Measurements from ENCODE around the gene TAP1.

GRCh38 chr6:32883789-32884188 lies 30.3 kb upstream of the TAP1 start:
- TF ChIP-seq, protein P1, sequence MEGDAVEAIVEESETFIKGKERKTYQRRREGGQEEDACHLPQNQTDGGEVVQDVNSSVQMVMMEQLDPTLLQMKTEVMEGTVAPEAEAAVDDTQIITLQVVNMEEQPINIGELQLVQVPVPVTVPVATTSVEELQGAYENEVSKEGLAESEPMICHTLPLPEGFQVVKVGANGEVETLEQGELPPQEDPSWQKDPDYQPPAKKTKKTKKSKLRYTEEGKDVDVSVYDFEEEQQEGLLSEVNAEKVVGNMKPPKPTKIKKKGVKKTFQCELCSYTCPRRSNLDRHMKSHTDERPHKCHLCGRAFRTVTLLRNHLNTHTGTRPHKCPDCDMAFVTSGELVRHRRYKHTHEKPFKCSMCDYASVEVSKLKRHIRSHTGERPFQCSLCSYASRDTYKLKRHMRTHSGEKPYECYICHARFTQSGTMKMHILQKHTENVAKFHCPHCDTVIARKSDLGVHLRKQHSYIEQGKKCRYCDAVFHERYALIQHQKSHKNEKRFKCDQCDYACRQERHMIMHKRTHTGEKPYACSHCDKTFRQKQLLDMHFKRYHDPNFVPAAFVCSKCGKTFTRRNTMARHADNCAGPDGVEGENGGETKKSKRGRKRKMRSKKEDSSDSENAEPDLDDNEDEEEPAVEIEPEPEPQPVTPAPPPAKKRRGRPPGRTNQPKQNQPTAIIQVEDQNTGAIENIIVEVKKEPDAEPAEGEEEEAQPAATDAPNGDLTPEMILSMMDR (IDR thresholded peaks at IDR 0.05; ENCODE audit: extremely low read depth in 1 of 2, insufficient read depth in 1 of 2, low read depth in 1 of 2, low read length in 2 of 2): no peak
- no peak for TF ChIP-seq POLR2AphosphoS5 (IDR thresholded peaks at IDR 0.05; ENCODE audit: insufficient read depth, low read depth, low read length)
